Neural cell (in vitro differentiated cells): ENCODE data around the gene BCL2L2. TPM values are rescaled to one million over a fixed set of nuclear protein-coding genes. Genes with fewer than 3 reads are reported as not detected.

Source experiments
- H2AFZ ChIP-seq: fragments of 200-600, 300-800 bp; sonication (generic), shearing (Covaris generic); 2 replicates; pipeline ENCODE4 v1.6.0; 2014; ENCODE audit warnings: low read depth, mild to moderate bottlenecking, antibody characterized with exemption, low read length, moderate library complexity
- H3F3A ChIP-seq: fragments of 200-600 bp; shearing (Covaris generic); 2 replicates; pipeline ENCODE4 v1.6.1; 2016; ENCODE audit warnings: mild to moderate bottlenecking, moderate library complexity, mixed read lengths, antibody characterized with exemption, low read length; ENCODE audit not compliant: insufficient read depth, poor library complexity, severe bottlenecking
- H3K27ac ChIP-seq: fragments of 200-600, 300-800 bp; sonication (generic), shearing (Covaris generic); 2 replicates; pipeline ENCODE4 v1.5.1; 2014; ENCODE audit warnings: mild to moderate bottlenecking, low read length, moderate library complexity
- H3K27me3 ChIP-seq: fragments of 300-800, 200-600 bp; sonication (generic), shearing (Covaris generic); 2 replicates; pipeline ENCODE4 v1.6.0; 2014; ENCODE audit warnings: mild to moderate bottlenecking, low read depth, low read length, moderate library complexity; ENCODE audit not compliant: insufficient read depth
- H3K36me3 ChIP-seq: fragments of 300-800, 200-600 bp; sonication (generic), shearing (Covaris generic); 2 replicates; pipeline ENCODE4 v1.5.1; 2014; ENCODE audit warnings: mild to moderate bottlenecking, antibody characterized with exemption, low read length, moderate library complexity; ENCODE audit not compliant: insufficient read depth
- H3K4me2 ChIP-seq: fragments of 300-800, 200-600 bp; sonication (generic), shearing (Covaris generic); 2 replicates; pipeline ENCODE4 v1.6.0; 2014; ENCODE audit warnings: mild to moderate bottlenecking, low read length
- H3K4me3 ChIP-seq: fragments of 300-800, 200-600 bp; sonication (generic), shearing (Covaris generic); 2 replicates; pipeline ENCODE4 v1.5.1; 2014; ENCODE audit warnings: mild to moderate bottlenecking, low read length, moderate library complexity
- H3K79me2 ChIP-seq: fragments of 200-600 bp; shearing (Covaris generic); replicated peaks from 2 replicates; pipeline ENCODE4 v1.6.0; 2014; ENCODE audit warnings: mild to moderate bottlenecking, low read length, moderate library complexity; ENCODE audit not compliant: insufficient read depth
- H3K9ac ChIP-seq: fragments of 300-800, 200-600 bp; sonication (generic), shearing (Covaris generic); 2 replicates; pipeline ENCODE4 v1.6.1; 2016; ENCODE audit warnings: mild to moderate bottlenecking, low read length, mixed read lengths
- H3K9me2 ChIP-seq: fragments of 200-600 bp; shearing (Covaris generic); 2 replicates; pipeline ENCODE4 v1.6.1; 2016; ENCODE audit warnings: mild to moderate bottlenecking, low read length, mixed read lengths; ENCODE audit not compliant: insufficient read depth
- H3K9me3 ChIP-seq: fragments of 200-600, 300-800 bp; sonication (generic), shearing (Covaris generic); 2 replicates; pipeline ENCODE4 v1.6.1; 2016; ENCODE audit warnings: mild to moderate bottlenecking, mixed run types, low read length, moderate library complexity, mixed read lengths
- H4K20me1 ChIP-seq: fragments of 200-600 bp; shearing (Covaris generic); 2 replicates; pipeline ENCODE4 v1.6.1; 2016; ENCODE audit warnings: mild to moderate bottlenecking, mixed run types; ENCODE audit not compliant: insufficient read depth
- CTCF ChIP-seq: fragments of 450-650 bp; IDR thresholded peaks from 2 replicates; pipeline ENCODE4 v1.5.1; 2014; ENCODE audit warnings: antibody characterized with exemption, mild to moderate bottlenecking, moderate library complexity; ENCODE audit not compliant: poor library complexity, severe bottlenecking
- EP300 ChIP-seq: fragments of 450-650 bp; conservative IDR thresholded peaks from 2 replicates; pipeline ENCODE4 v1.6.1; 2014; ENCODE audit warnings: antibody characterized with exemption, mild to moderate bottlenecking, moderate library complexity; ENCODE audit not compliant: poor library complexity, severe bottlenecking
- EZH2 ChIP-seq: fragments of 200-600, 300-800 bp; shearing (Covaris generic), sonication (generic); IDR thresholded peaks from 2 replicates; pipeline ENCODE4 v1.6.1; 2014; ENCODE audit warnings: antibody characterized with exemption, low read length, borderline replicate concordance, mild to moderate bottlenecking; ENCODE audit not compliant: insufficient read depth, poor library complexity, severe bottlenecking
- MXI1 ChIP-seq: fragments of 450-650 bp; conservative IDR thresholded peaks from 2 replicates; pipeline ENCODE4 v1.6.1; 2014; ENCODE audit warnings: antibody characterized with exemption, mild to moderate bottlenecking; ENCODE audit not compliant: poor library complexity, severe bottlenecking
- POLR2AphosphoS5 ChIP-seq: IDR thresholded peaks from 2 replicates; pipeline ENCODE4 v1.6.1; 2012
- RAD21 ChIP-seq: fragments of 450-650 bp; conservative IDR thresholded peaks from 2 replicates; pipeline ENCODE4 v1.6.1; 2014; ENCODE audit warnings: antibody characterized with exemption, mild to moderate bottlenecking, moderate library complexity
- REST ChIP-seq: IDR thresholded peaks from 2 replicates; pipeline ENCODE4 v1.6.1; 2012; ENCODE audit warnings: borderline replicate concordance
- SMC3 ChIP-seq: fragments of 450-650 bp; conservative IDR thresholded peaks from 2 replicates; pipeline ENCODE4 v1.6.1; 2014; ENCODE audit warnings: antibody characterized with exemption, mild to moderate bottlenecking, moderate library complexity; ENCODE audit not compliant: poor library complexity
- TAF1 ChIP-seq: IDR thresholded peaks from 2 replicates; pipeline ENCODE4 v1.6.1; 2012; ENCODE audit warnings: low read depth
- polyA plus RNA-seq: library from polyadenylated mRNA; depleted of rRNA; stranded (reverse); fragments of >200 nt; gene quantifications from 2 replicates; pipeline ENCODE4 v1.2.3, GENCODE V29; 2014

BCL2L2 gene
- polyA plus RNA-seq, 1 donor from 2014 or later: 35.8 TPM

GRCh38 chr14:23357261-23357660, 50.6 kb downstream of the BCL2L2 start:
- no peak overlapping the region for H3K4me3 ChIP-seq
- H4K20me1 ChIP-seq: no peaks in the 10 kb centered on the region
- no peaks in the 10 kb centered on the region for H3K9me3 ChIP-seq
- no peaks in the 10 kb centered on the region for H3F3A ChIP-seq
- H3K79me2 ChIP-seq: peaks cover 6% of the 10 kb centered on the region
- no peak overlapping the region for H3K9ac ChIP-seq
- no peaks in the 10 kb centered on the region for H3K36me3 ChIP-seq
- H3K4me2 ChIP-seq: no peak overlapping the region
- H3K27me3 ChIP-seq: no peaks in the 10 kb centered on the region
- no peak overlapping the region for H2AFZ ChIP-seq
- H3K9me2 ChIP-seq: no peaks in the 10 kb centered on the region
- TF ChIP-seq EP300: no peak
- no peak for TF ChIP-seq TAF1
- TF ChIP-seq SMC3: no peak
- TF ChIP-seq EZH2: no peak
- no peak for TF ChIP-seq RAD21
- no peak for TF ChIP-seq MXI1
- TF ChIP-seq CTCF: no peak
- no peak for TF ChIP-seq POLR2AphosphoS5
- TF ChIP-seq REST: no peak
- no peak overlapping the region for H3K27ac ChIP-seq

GRCh38 chr14:23358042-23358441, 51.4 kb downstream of the BCL2L2 start:
- peak; percentile 15 for TF ChIP-seq CTCF
- TF ChIP-seq POLR2AphosphoS5: no peak
- Histone ChIP-seq H3K4me3 (no peak overlapping the region), H3K9ac (no peak overlapping the region), H3K9me3 (no peaks in the 10 kb centered on the region), H3F3A (no peaks in the 10 kb centered on the region), H2AFZ (no peak overlapping the region), H3K79me2 (peaks cover 6% of the 10 kb centered on the region), H4K20me1 (no peaks in the 10 kb centered on the region), H3K9me2 (no peaks in the 10 kb centered on the region), H3K36me3 (no peaks in the 10 kb centered on the region), H3K27ac (no peak overlapping the region), H3K4me2 (no peak overlapping the region), H3K27me3 (no peaks in the 10 kb centered on the region)
